T-cell (primary cell): ENCODE data around the gene TADA1. TPM values are rescaled to one million over a fixed set of nuclear protein-coding genes. Genes with fewer than 3 reads are reported as not detected.

ENCODE experiments used
- ATAC-seq, 4 experiments: fragments of 200-7000 bp in 3 of 4; fragments of 150-1000 bp in 1 of 4; cut with Tn5 transposase; replicated peaks in 1 of 4; 1 replicate in 3 of 4; 2 replicates in 1 of 4; pipeline ENCODE4 v1.10.0; 2021; ENCODE audit warnings: moderate library complexity in 3 of 4, mild to moderate bottlenecking in 2 of 4, moderate number of reproducible peaks in 1 of 4
- CTCF ChIA-PET, 2 donors: fragments of 300-600 bp; sonication (Branson Sonifier 250); formaldehyde crosslinking; loops; one replicate each; lab custom pipeline; 2022; ENCODE audit warnings: antibody characterized with exemption in 2 of 2; lab: Charles Lee
- POLR2A ChIA-PET, 2 donors: fragments of 300-600 bp; sonication (Branson Sonifier 250); formaldehyde crosslinking; loops; one replicate each; lab custom pipeline; 2022; ENCODE audit warnings: antibody characterized with exemption in 2 of 2; lab: Charles Lee
- DNase-seq, 35 experiments: peaks; one replicate each; pipeline versions ENCODE4 v3.0.0 to v3.0.0-alpha.2; 2013 to 2023
- H3K27ac ChIP-seq: one replicate; pipeline ENCODE4 v1.5.1; 2013; ENCODE audit warnings: low read length
- H3K27me3 ChIP-seq, 2 experiments: replicated peaks in 1 of 2; 1 replicate in 1 of 2; 2 replicates in 1 of 2; pipeline versions ENCODE4 v1.6.1 to v1.7.0; 2013; ENCODE audit warnings: low read length in 1 of 2, mixed read lengths in 1 of 2; ENCODE audit not compliant: control insufficient read depth in 2 of 2, insufficient read depth in 2 of 2; ENCODE audit errors: extremely low read depth in 1 of 2
- H3K36me3 ChIP-seq, 2 donors: 1 replicate in 1 of 2; 2 replicates in 1 of 2; pipeline versions ENCODE4 v1.6.1 to v1.7.0; 2013; ENCODE audit warnings: low read length in 1 of 2; ENCODE audit not compliant: control insufficient read depth in 2 of 2, insufficient read depth in 1 of 2; ENCODE audit errors: extremely low read depth in 1 of 2
- H3K4me1 ChIP-seq, 2 experiments: 1 replicate in 1 of 2; 2 replicates in 1 of 2; pipeline versions ENCODE4 v1.6.1 to v1.7.0; 2013; ENCODE audit warnings: low read length in 2 of 2, mixed read lengths in 1 of 2; ENCODE audit not compliant: insufficient read depth in 2 of 2, control insufficient read depth in 1 of 2; ENCODE audit errors: extremely low read depth in 1 of 2
- H3K4me3 ChIP-seq, 2 donors: 1 replicate in 1 of 2; 2 replicates in 1 of 2; pipeline versions ENCODE4 v1.5.1 to v1.7.0; 2013; ENCODE audit warnings: mild to moderate bottlenecking in 2 of 2, low read length in 1 of 2, moderate library complexity in 1 of 2; ENCODE audit not compliant: control insufficient read depth in 1 of 2; ENCODE audit errors: extremely low read depth in 1 of 2
- H3K9me3 ChIP-seq: 2 replicates; pipeline ENCODE4 v1.7.0; 2013
- H3K27ac Mint-ChIP-seq, 2 donors: one replicate each; pipeline ENCODE4 v1.8.0; 2020 to 2021; ENCODE audit warnings: mild to moderate bottlenecking in 2 of 2, mixed read lengths in 2 of 2
- H3K27me3 Mint-ChIP-seq, 2 donors: one replicate each; pipeline ENCODE4 v1.8.0; 2021 to 2022; ENCODE audit warnings: mixed read lengths in 2 of 2
- H3K36me3 Mint-ChIP-seq: one replicate; pipeline ENCODE4 v1.8.0; 2021; ENCODE audit warnings: mixed read lengths
- H3K4me1 Mint-ChIP-seq, 3 donors: one replicate each; pipeline ENCODE4 v1.8.0; 2020 to 2022; ENCODE audit warnings: mixed read lengths in 3 of 3, mild to moderate bottlenecking in 1 of 3
- H3K4me3 Mint-ChIP-seq, 3 donors: one replicate each; pipeline ENCODE4 v1.8.0; 2020 to 2022; ENCODE audit warnings: mild to moderate bottlenecking in 3 of 3, mixed read lengths in 3 of 3, moderate library complexity in 3 of 3
- H3K9me3 Mint-ChIP-seq, 3 donors: one replicate each; pipeline ENCODE4 v1.8.0; 2020 to 2022; ENCODE audit warnings: mixed read lengths in 3 of 3
- WGBS: methylation state at CpG from one replicate; pipeline ENCODE4 v1.1.5; 2013; ENCODE audit warnings: missing lambda C conversion rate; ENCODE audit not compliant: insufficient coverage; 5-methylcytosine and 5-hydroxymethylcytosine counted together
- total RNA-seq, 35 experiments: library from RNA in 6 of 35; stranded (reverse) in 6 of 35; fragments of 120-200 nt in 1 of 35; gene quantifications; one replicate each; pipeline versions ENCODE4 v1.2.1 to v1.2.4 and lab custom pipeline; 2013 to 2026

TADA1 gene
- total RNA-seq, 5 donors from 2014 or later (not counting 1 experiment from before 2014, with no cell fraction given), result 11.1 to 14.6 (median 12.8) TPM

GRCh38 chr1:166874464-166874863, 1.6 kb downstream of the TADA1 start:
- POLR2A ChIA-PET, result interaction anchor here in 1 of 2 donors (0.7 kb wide), 1 partner anchor 23 kb away, joined by 3 read pairs; no protein-coding TSS in a partner anchor
- H3K4me3 ChIP-seq, result no peak overlapping the region
- 100% methylated on average over 2 of the region's 8 CpGs for WGBS
- peaks cover 13 to 16% of the 10 kb centered on the region in 2 experiments for H3K4me1 ChIP-seq
- DNase-seq (no peak), ATAC-seq (no peak)
- Mint-ChIP-seq H3K4me1 (peaks cover 54 to 66% (median 61%) of the 10 kb centered on the region in 3 donors), H3K9me3 (no peaks in the 10 kb centered on the region), H3K27ac (no peak overlapping the region), H3K27me3 (no peaks in the 10 kb centered on the region), H3K36me3 (peaks cover 3% of the 10 kb centered on the region), H3K4me3 (peak overlapping the region in 2 of 3 donors; percentile 13 to 89)
- CTCF ChIA-PET, result no interaction called here
- no peaks in the 10 kb centered on the region for H3K9me3 ChIP-seq
- no peaks in the 10 kb centered on the region for H3K27me3 ChIP-seq
- no peak overlapping the region for H3K27ac ChIP-seq
- H3K36me3 ChIP-seq, result no peaks in the 10 kb centered on the region

- peaks cover 25% of the 10 kb centered on the region for H3K36me3 Mint-ChIP-seq
- no peaks in the 10 kb centered on the region for H3K9me3 Mint-ChIP-seq
- peaks cover 52 to 60% (median 57%) of the 10 kb centered on the region in 3 donors for H3K4me1 Mint-ChIP-seq
- H3K4me1 ChIP-seq, result peaks cover 9 to 15% of the 10 kb centered on the region in 2 experiments
- no peak overlapping the region for H3K27ac ChIP-seq
- ChIA-PET CTCF (no interaction called here), POLR2A (no interaction called here)
- ATAC-seq, result no peak
- no peak for DNase-seq
- H3K27ac Mint-ChIP-seq, result no peak overlapping the region
- no peaks in the 10 kb centered on the region for H3K27me3 Mint-ChIP-seq
- H3K27me3 ChIP-seq, result no peaks in the 10 kb centered on the region
- no peak overlapping the region for H3K4me3 Mint-ChIP-seq
- no peaks in the 10 kb centered on the region for H3K9me3 ChIP-seq
- no peak overlapping the region for H3K4me3 ChIP-seq
- H3K36me3 ChIP-seq, result peaks cover 5 to 13% of the 10 kb centered on the region in 2 donors
- WGBS, result 100% methylated on average over 2 of the region's 4 CpGs
Measured at GRCh38 chr1:166870584-166870983, 5.5 kb downstream of the TADA1 start.

GRCh38 chr1:166869318-166870099, 6.6 kb downstream of the TADA1 start:
- no peak for ATAC-seq
- H3K27me3 Mint-ChIP-seq, result no peaks in the 10 kb centered on the region
- CTCF ChIA-PET, result interaction anchor here in 1 of 2 donors (0.6 kb wide), 1 partner anchor 930 kb away, joined by 3 read pairs; no protein-coding TSS in a partner anchor
- POLR2A ChIA-PET, result no interaction called here
- H3K27me3 ChIP-seq, result no peaks in the 10 kb centered on the region
- H3K36me3 Mint-ChIP-seq, result peaks cover 32% of the 10 kb centered on the region
- H3K27ac ChIP-seq, result no peak overlapping the region
- H3K9me3 Mint-ChIP-seq, result no peaks in the 10 kb centered on the region
- no CpG with 5 or more reads among the region's 3 CpGs for WGBS
- no peak for DNase-seq
- H3K4me1 ChIP-seq, result peaks cover 1 to 8% of the 10 kb centered on the region in 2 experiments
- H3K9me3 ChIP-seq, result no peaks in the 10 kb centered on the region
- peaks cover 42 to 51% (median 46%) of the 10 kb centered on the region in 3 donors for H3K4me1 Mint-ChIP-seq
- no peak overlapping the region for H3K4me3 Mint-ChIP-seq
- H3K27ac Mint-ChIP-seq, result peak overlapping the region; percentile 22 to 39
- peaks cover 5 to 13% of the 10 kb centered on the region in 2 donors for H3K36me3 ChIP-seq
- no peak overlapping the region for H3K4me3 ChIP-seq

- POLR2A ChIA-PET, result no interaction called here
- H3K27me3 ChIP-seq, result no peaks in the 10 kb centered on the region
- Mint-ChIP-seq H3K9me3 (no peaks in the 10 kb centered on the region), H3K4me3 (no peak overlapping the region), H3K4me1 (peaks cover 40 to 47% (median 41%) of the 10 kb centered on the region in 3 donors), H3K27ac (peak overlapping the region in 1 of 2 donors; percentile 31), H3K27me3 (no peaks in the 10 kb centered on the region), H3K36me3 (peaks cover 37% of the 10 kb centered on the region)
- H3K9me3 ChIP-seq, result no peaks in the 10 kb centered on the region
- H3K27ac ChIP-seq, result no peak overlapping the region
- peaks cover 5 to 21% of the 10 kb centered on the region in 2 donors for H3K36me3 ChIP-seq
- CTCF ChIA-PET, result no interaction called here
- H3K4me3 ChIP-seq, result no peak overlapping the region
- ATAC-seq (no peak), DNase-seq (no peak)
- no peaks in the 10 kb centered on the region for H3K4me1 ChIP-seq
- WGBS, result 100% methylated on average over 1 of the region's 7 CpGs
Measured at GRCh38 chr1:166868639-166869038, 7.4 kb downstream of the TADA1 start.

- Histone ChIP-seq H3K9me3 (no peaks in the 10 kb centered on the region), H3K27ac (no peak overlapping the region), H3K36me3 (peaks cover 5 to 38% of the 10 kb centered on the region in 2 donors), H3K27me3 (no peaks in the 10 kb centered on the region), H3K4me1 (no peaks in the 10 kb centered on the region), H3K4me3 (no peak overlapping the region)
- Mint-ChIP-seq H3K27me3 (no peaks in the 10 kb centered on the region), H3K4me3 (no peak overlapping the region), H3K4me1 (peaks cover 21 to 22% (median 22%) of the 10 kb centered on the region in 3 donors), H3K36me3 (peaks cover 53% of the 10 kb centered on the region), H3K9me3 (no peaks in the 10 kb centered on the region), H3K27ac (no peak overlapping the region)
- ChIA-PET CTCF (no interaction called here), POLR2A (no interaction called here)
- ATAC-seq, result no peak
- no peak for DNase-seq
- WGBS, result 100% methylated on average over 4 of the region's 5 CpGs
Measured at GRCh38 chr1:166865926-166866325, 10.1 kb downstream of the TADA1 start.

- Histone ChIP-seq H3K27ac (no peak overlapping the region), H3K4me3 (no peak overlapping the region), H3K9me3 (no peaks in the 10 kb centered on the region), H3K4me1 (no peaks in the 10 kb centered on the region), H3K27me3 (no peaks in the 10 kb centered on the region), H3K36me3 (peaks cover 4 to 65% of the 10 kb centered on the region in 2 donors)
- Mint-ChIP-seq H3K4me1 (peaks cover 2 to 13% (median 4%) of the 10 kb centered on the region in 3 donors), H3K36me3 (peaks cover 47% of the 10 kb centered on the region), H3K9me3 (no peaks in the 10 kb centered on the region), H3K4me3 (no peak overlapping the region), H3K27me3 (no peaks in the 10 kb centered on the region), H3K27ac (peak overlapping the region in 1 of 2 donors; percentile 65)
- POLR2A ChIA-PET, result no interaction called here
- CTCF ChIA-PET, result no interaction called here
- DNase-seq (no peak), ATAC-seq (no peak)
- 29% methylated on average over 1 of the region's 5 CpGs for WGBS
Measured at GRCh38 chr1:166859597-166859996, 16.5 kb downstream of the TADA1 start.
